ENCODE data around the gene COG2.
"Not testable (repeated sequence)": the region's sequence is repeated elsewhere in the genome, so short reads cannot be mapped to it uniquely, and the experiment has no call there.

Gene COG2, protein sequence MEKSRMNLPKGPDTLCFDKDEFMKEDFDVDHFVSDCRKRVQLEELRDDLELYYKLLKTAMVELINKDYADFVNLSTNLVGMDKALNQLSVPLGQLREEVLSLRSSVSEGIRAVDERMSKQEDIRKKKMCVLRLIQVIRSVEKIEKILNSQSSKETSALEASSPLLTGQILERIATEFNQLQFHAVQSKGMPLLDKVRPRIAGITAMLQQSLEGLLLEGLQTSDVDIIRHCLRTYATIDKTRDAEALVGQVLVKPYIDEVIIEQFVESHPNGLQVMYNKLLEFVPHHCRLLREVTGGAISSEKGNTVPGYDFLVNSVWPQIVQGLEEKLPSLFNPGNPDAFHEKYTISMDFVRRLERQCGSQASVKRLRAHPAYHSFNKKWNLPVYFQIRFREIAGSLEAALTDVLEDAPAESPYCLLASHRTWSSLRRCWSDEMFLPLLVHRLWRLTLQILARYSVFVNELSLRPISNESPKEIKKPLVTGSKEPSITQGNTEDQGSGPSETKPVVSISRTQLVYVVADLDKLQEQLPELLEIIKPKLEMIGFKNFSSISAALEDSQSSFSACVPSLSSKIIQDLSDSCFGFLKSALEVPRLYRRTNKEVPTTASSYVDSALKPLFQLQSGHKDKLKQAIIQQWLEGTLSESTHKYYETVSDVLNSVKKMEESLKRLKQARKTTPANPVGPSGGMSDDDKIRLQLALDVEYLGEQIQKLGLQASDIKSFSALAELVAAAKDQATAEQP

DNA sequence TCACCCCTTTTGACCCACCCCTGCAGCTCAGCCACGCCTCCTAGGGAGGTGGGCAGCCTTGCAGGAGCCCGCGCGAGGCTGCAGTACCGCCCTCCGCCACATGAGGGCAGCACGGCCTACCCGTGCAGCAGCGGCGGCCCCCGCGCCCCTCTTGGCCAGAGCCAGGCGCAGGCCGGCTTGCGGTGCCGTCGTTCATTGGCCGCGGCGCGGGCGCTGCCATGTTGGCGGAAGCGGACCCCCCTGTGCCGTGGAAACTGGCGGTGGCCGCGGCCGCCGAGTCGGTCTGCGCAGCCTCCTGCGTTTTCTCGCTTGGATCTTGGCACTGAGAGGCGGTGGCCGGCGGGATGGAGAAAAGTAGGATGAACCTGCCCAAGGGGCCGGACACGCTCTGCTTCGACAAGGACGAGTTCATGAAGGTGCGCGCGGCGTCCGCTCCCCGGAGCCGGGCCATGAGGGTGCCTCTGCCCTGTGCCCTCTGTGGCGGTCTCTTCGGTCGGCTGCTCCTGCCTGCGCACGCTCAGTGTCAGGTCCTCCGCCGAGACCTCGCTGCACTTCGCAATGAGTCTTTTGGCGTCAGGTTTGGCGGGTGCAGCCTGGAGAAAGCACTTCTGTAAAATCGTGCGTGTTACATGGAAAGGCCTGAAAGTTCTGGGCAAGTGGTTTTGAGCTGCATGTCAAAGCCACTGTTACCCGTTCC, at the start of gene COG2:
COG2 (plus strand) TSS at position 219 of the 697 bp plus-strand sequence; CDS start at position 345, 126 bp downstream.
- peaks cover 16 to 31% of the 10 kb centered on the region in 2 donors for H3K4me1 ChIP-seq (ENCODE audit: control insufficient read depth in 2 of 2, insufficient read depth in 2 of 2, low read length in 2 of 2)
- H3K27me3 ChIP-seq (ENCODE audit: control insufficient read depth in 2 of 2, insufficient read depth in 2 of 2, low read length in 2 of 2), result peaks cover 0 to 2% of the 10 kb centered on the region in 2 donors
- H3K4me3 ChIP-seq (ENCODE audit: low read length in 2 of 2), result peak within 1 kb of the TSS; percentile 76 to 98

DNA sequence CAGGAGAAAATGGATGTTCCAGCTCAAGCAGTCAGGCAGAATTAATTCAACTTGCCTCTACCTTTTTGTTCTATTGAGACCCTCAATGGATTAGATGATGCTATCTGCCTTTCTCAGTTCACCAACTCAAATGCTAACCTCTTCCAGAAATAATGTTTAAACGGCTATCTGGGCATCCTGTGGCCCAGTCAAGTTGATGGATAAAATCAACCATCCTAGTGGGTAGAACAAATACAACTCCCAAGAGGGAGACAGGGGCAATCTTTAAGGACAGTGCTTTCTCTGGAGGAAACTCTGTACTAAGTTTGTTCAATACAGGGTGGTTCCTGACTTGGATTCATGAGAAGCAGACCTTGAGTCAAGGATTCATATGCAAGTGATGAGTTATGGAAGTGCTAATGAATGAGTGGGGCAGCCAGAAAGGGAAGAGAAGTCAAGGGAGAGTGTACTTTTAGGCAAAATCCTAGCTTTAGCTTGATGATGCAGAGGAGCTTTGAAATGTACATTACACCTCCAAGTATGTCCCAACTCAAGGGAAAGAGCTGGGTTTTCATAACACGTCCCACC, 49.4 kb upstream of the COG2 start:
- Histone ChIP-seq H3K27me3 (ENCODE audit: control insufficient read depth in 2 of 2, insufficient read depth in 2 of 2, low read length in 2 of 2) (no peaks in the 10 kb centered on the region), H3K9ac (ENCODE audit: low read depth in 1 of 2, low read length in 2 of 2) (no peak overlapping the region), H3K4me1 (ENCODE audit: control insufficient read depth in 2 of 2, insufficient read depth in 2 of 2, low read length in 2 of 2) (peaks cover 6 to 7% of the 10 kb centered on the region in 2 donors), H3K27ac (ENCODE audit: low read depth in 2 of 2, low read length in 2 of 2) (no peak overlapping the region), H3K36me3 (ENCODE audit: control insufficient read depth in 2 of 2, insufficient read depth in 2 of 2, low read length in 2 of 2) (no peaks in the 10 kb centered on the region), H3K9me3 (ENCODE audit: control insufficient read depth in 2 of 2, low read length in 2 of 2) (no peaks in the 10 kb centered on the region), H3K4me3 (ENCODE audit: low read length in 2 of 2) (no peak overlapping the region)

More for the DNA sequence above, at the start of gene COG2:
- H3K9me3 ChIP-seq (ENCODE audit: control insufficient read depth in 2 of 2, low read length in 2 of 2), result no peaks in the 10 kb centered on the region
- peak within 1 kb of the TSS; percentile 72 to 93 for H3K9ac ChIP-seq (ENCODE audit: low read depth in 1 of 2, low read length in 2 of 2)
- peak within 1 kb of the TSS; percentile 76 to 89 for H3K27ac ChIP-seq (ENCODE audit: low read depth in 2 of 2, low read length in 2 of 2)
- H3K36me3 ChIP-seq (ENCODE audit: control insufficient read depth in 2 of 2, insufficient read depth in 2 of 2, low read length in 2 of 2), result peaks cover 8 to 12% of the 10 kb centered on the region in 2 donors

DNA sequence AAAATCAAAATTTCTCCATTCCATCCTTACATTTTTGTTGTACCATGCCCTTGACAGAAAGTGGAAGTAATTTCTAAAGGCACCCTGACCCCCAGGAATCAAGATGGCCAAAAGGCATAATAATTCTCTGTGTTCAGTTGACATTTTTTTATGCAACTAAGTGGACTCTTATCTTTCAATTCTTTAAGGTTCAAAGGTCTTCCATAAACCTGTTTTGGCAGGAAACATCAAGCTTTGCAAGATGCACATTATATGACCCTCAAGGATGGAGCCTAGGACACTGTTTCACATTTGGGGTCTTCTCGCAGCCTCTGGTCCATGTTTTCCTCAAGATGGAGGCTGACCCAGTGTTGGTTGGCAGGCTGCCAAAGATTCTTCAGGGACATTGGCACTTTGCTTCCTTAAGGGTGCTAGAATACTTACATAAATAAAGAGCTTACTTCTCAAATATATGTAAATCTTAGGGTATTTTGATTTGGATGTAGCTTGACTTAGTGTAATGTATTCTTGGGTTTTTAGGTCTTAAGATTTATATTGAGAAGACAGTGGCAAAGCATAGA, 48.0 kb upstream of the COG2 start:
- Histone ChIP-seq H3K4me1 (ENCODE audit: control insufficient read depth in 2 of 2, insufficient read depth in 2 of 2, low read length in 2 of 2) (peaks cover 6 to 7% of the 10 kb centered on the region in 2 donors), H3K27ac (ENCODE audit: low read depth in 2 of 2, low read length in 2 of 2) (no peak overlapping the region), H3K9ac (ENCODE audit: low read depth in 1 of 2, low read length in 2 of 2) (no peak overlapping the region), H3K27me3 (ENCODE audit: control insufficient read depth in 2 of 2, insufficient read depth in 2 of 2, low read length in 2 of 2) (no peaks in the 10 kb centered on the region), H3K36me3 (ENCODE audit: control insufficient read depth in 2 of 2, insufficient read depth in 2 of 2, low read length in 2 of 2) (no peaks in the 10 kb centered on the region), H3K9me3 (ENCODE audit: control insufficient read depth in 2 of 2, low read length in 2 of 2) (no peaks in the 10 kb centered on the region), H3K4me3 (ENCODE audit: low read length in 2 of 2) (no peak overlapping the region)

DNA sequence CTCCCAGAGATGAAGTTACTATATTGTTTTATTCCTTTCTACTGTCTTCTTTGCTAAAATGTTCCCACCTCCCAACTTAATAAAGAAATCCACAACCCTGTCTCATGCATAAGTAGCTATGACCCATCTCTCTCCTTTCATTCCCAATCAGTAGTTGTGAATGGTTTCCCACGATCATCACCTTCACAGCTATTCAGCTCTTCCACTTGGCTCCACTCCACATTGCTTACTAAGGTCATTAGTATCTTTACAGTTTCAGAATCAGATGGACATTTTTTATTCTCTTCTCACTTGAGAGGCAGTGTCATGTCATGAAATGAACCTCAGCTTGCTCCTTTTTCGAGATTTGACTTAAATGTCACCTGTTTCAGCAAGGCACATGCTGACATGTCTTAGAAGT, 47.1 kb upstream of the COG2 start:
- H3K27ac ChIP-seq (ENCODE audit: low read depth in 2 of 2, low read length in 2 of 2), result no peak overlapping the region
- H3K4me1 ChIP-seq (ENCODE audit: control insufficient read depth in 2 of 2, insufficient read depth in 2 of 2, low read length in 2 of 2), result peaks cover 6 to 8% of the 10 kb centered on the region in 2 donors
- H3K27me3 ChIP-seq (ENCODE audit: control insufficient read depth in 2 of 2, insufficient read depth in 2 of 2, low read length in 2 of 2), result no peaks in the 10 kb centered on the region
- H3K9ac ChIP-seq (ENCODE audit: low read depth in 1 of 2, low read length in 2 of 2), result no peak overlapping the region
- no peak overlapping the region for H3K4me3 ChIP-seq (ENCODE audit: low read length in 2 of 2)
- no peaks in the 10 kb centered on the region for H3K36me3 ChIP-seq (ENCODE audit: control insufficient read depth in 2 of 2, insufficient read depth in 2 of 2, low read length in 2 of 2)
- H3K9me3 ChIP-seq (ENCODE audit: control insufficient read depth in 2 of 2, low read length in 2 of 2), result no peaks in the 10 kb centered on the region

DNA sequence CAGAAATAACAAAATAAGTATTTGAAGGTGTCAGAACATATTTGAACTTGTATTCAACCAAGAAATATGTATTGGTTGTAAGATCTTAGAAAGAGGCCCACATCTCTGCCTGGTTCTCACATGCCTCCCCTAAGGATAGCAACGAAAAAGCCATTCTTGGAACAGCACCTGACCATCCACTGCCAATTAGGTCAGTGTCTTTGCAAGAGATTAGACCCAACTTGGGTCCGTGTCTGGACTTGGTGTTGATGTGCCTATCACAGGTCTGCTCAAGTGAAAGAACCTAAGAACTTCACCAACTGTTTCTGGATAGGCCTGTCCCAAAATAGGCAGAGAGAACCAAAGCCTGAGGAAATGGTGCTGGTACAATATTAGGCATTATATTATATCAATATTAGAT, 46.0 kb upstream of the COG2 start:
- no peak overlapping the region for H3K27ac ChIP-seq (ENCODE audit: low read depth in 2 of 2, low read length in 2 of 2)
- H3K27me3 ChIP-seq (ENCODE audit: control insufficient read depth in 2 of 2, insufficient read depth in 2 of 2, low read length in 2 of 2), result no peaks in the 10 kb centered on the region
- H3K9ac ChIP-seq (ENCODE audit: low read depth in 1 of 2, low read length in 2 of 2), result no peak overlapping the region
- no peak overlapping the region for H3K4me3 ChIP-seq (ENCODE audit: low read length in 2 of 2)
- H3K9me3 ChIP-seq (ENCODE audit: control insufficient read depth in 2 of 2, low read length in 2 of 2), result no peaks in the 10 kb centered on the region
- H3K36me3 ChIP-seq (ENCODE audit: control insufficient read depth in 2 of 2, insufficient read depth in 2 of 2, low read length in 2 of 2), result no peaks in the 10 kb centered on the region
- H3K4me1 ChIP-seq (ENCODE audit: control insufficient read depth in 2 of 2, insufficient read depth in 2 of 2, low read length in 2 of 2), result peaks cover 6 to 9% of the 10 kb centered on the region in 2 donors

DNA sequence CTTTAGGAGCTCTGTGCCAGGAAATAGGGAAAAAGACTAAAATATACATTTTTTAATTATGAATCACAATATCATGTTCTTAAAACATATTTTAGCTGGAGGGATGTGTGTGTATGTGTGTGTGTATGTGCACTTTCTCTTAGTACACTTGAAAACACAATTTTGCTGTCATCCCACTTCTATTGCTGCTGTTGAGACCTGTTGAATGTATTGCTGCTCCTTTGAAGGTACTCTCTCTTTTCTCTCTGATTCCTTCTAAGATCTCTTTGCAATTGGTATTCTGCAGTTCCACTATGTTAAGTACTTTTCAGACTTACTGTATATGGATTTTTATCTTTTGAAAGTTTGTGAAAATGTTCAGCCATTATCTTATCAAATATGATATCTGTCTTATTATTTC, 43.5 kb upstream of the COG2 start:
- Histone ChIP-seq H3K4me3 (ENCODE audit: low read length in 2 of 2) (no peak overlapping the region), H3K36me3 (ENCODE audit: control insufficient read depth in 2 of 2, insufficient read depth in 2 of 2, low read length in 2 of 2) (no peaks in the 10 kb centered on the region), H3K27me3 (ENCODE audit: control insufficient read depth in 2 of 2, insufficient read depth in 2 of 2, low read length in 2 of 2) (no peaks in the 10 kb centered on the region), H3K9me3 (ENCODE audit: control insufficient read depth in 2 of 2, low read length in 2 of 2) (no peaks in the 10 kb centered on the region), H3K4me1 (ENCODE audit: control insufficient read depth in 2 of 2, insufficient read depth in 2 of 2, low read length in 2 of 2) (peaks cover 6 to 9% of the 10 kb centered on the region in 2 donors), H3K27ac (ENCODE audit: low read depth in 2 of 2, low read length in 2 of 2) (no peak overlapping the region), H3K9ac (ENCODE audit: low read depth in 1 of 2, low read length in 2 of 2) (no peak overlapping the region)

DNA sequence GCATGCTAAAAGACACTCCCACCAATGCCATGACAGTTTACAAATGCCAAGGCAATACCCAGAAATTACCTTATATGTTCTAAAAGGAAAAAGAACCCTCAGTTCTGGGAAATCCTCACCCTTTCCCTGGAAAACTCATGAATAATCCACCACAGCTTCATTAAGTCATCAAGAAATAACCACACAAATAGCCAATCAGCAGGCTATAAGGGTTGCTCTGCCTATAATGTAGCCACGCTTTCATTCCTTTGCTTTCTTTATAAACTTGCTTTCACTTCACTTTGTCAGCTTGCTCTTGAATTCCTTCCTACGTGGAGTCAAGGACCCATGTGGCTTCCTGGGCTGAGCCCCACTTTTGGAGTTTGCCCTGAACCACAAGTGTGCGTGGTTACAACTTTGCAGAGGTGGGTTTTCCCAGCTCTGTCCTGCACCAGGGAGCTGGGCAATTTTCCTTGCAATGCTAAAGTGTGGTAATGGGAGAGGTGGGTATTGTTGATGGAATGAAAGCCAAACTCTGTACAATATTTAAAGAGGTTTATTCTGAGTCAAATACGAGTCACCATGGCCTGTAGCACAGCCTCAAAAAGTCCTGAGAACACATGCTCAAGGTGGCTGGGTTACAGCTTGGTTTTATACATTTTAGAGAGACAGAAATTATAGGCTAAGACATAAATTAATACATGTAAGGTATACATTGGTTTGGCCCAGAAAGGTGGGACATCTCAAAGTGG, 42.2 kb upstream of the COG2 start:
- Histone ChIP-seq H3K36me3 (ENCODE audit: control insufficient read depth in 2 of 2, insufficient read depth in 2 of 2, low read length in 2 of 2) (no peaks in the 10 kb centered on the region), H3K4me1 (ENCODE audit: control insufficient read depth in 2 of 2, insufficient read depth in 2 of 2, low read length in 2 of 2) (peaks cover 6 to 9% of the 10 kb centered on the region in 2 donors), H3K9ac (ENCODE audit: low read depth in 1 of 2, low read length in 2 of 2) (no peak overlapping the region), H3K27me3 (ENCODE audit: control insufficient read depth in 2 of 2, insufficient read depth in 2 of 2, low read length in 2 of 2) (no peaks in the 10 kb centered on the region), H3K27ac (ENCODE audit: low read depth in 2 of 2, low read length in 2 of 2) (peak overlapping the region; percentile 33 to 63), H3K9me3 (ENCODE audit: control insufficient read depth in 2 of 2, low read length in 2 of 2) (no peaks in the 10 kb centered on the region), H3K4me3 (ENCODE audit: low read length in 2 of 2) (no peak overlapping the region)

DNA sequence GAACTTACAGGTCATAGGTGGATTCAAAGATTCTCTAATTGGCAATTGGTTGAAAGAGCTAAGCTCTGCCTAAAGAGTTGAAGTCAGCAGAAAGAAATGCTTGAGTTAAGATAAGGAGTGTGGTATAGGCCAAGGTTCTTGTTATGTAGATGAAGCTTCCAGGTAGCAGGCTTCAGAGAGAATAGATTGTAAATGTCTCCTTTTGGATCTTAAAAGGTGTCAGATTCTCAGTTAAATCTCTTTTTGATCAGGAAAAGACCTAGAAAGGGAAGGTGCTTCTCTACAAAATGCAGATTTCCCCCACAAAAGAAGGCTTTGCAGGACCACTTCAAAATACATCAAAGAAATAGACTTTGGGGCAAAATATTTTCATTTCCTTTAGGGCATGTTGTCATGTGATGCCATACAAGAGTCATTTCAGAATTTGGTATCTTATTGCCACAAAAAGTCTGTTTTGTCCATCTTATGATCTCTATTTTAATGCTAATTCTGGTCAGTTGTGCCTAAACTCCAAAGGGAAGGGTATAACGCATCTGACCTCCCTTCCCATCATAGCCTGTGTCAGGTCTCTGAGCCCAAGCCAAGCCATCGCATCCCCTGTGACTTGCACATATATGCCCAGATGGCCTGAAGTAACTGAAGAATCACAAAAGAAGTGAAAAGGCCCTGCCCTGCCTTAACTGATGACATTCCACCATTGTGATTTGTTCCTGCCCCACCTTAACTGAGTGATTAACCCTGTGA, 41.5 kb upstream of the COG2 start:
- not testable (repeated sequence) for H3K4me3 ChIP-seq (ENCODE audit: low read length in 2 of 2); H3K27me3 ChIP-seq (ENCODE audit: control insufficient read depth in 2 of 2, insufficient read depth in 2 of 2, low read length in 2 of 2); H3K36me3 ChIP-seq (ENCODE audit: control insufficient read depth in 2 of 2, insufficient read depth in 2 of 2, low read length in 2 of 2); H3K9ac ChIP-seq (ENCODE audit: low read depth in 1 of 2, low read length in 2 of 2); H3K9me3 ChIP-seq (ENCODE audit: control insufficient read depth in 2 of 2, low read length in 2 of 2); H3K4me1 ChIP-seq (ENCODE audit: control insufficient read depth in 2 of 2, insufficient read depth in 2 of 2, low read length in 2 of 2)
- H3K27ac ChIP-seq (ENCODE audit: low read depth in 2 of 2, low read length in 2 of 2), result peak overlapping the region; percentile 33 to 63

DNA sequence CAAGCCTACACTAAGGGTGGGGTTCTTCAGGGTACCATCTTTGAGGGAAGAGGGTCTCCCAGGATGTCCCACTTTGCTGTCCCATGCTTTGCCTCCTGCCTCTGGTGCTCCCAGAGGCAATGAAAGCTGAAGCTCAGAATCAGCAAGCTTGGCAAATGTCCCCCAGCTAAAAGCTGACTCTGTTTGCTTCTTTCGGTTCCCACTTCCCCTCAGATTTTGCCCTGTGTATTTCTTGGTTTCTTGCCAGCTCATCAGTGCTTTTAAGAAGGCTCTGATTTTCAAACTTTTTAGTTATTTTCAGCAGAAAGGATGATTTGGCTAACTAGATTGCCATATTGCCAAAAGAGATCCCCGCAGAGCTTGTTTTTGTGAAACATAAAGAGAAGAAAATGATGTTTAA, 33.1 kb upstream of the COG2 start:
- Histone ChIP-seq H3K4me3 (ENCODE audit: low read length in 2 of 2) (no peak overlapping the region), H3K9ac (ENCODE audit: low read depth in 1 of 2, low read length in 2 of 2) (no peak overlapping the region), H3K27me3 (ENCODE audit: control insufficient read depth in 2 of 2, insufficient read depth in 2 of 2, low read length in 2 of 2) (no peaks in the 10 kb centered on the region), H3K4me1 (ENCODE audit: control insufficient read depth in 2 of 2, insufficient read depth in 2 of 2, low read length in 2 of 2) (no peaks in the 10 kb centered on the region), H3K9me3 (ENCODE audit: control insufficient read depth in 2 of 2, low read length in 2 of 2) (no peaks in the 10 kb centered on the region), H3K27ac (ENCODE audit: low read depth in 2 of 2, low read length in 2 of 2) (no peak overlapping the region), H3K36me3 (ENCODE audit: control insufficient read depth in 2 of 2, insufficient read depth in 2 of 2, low read length in 2 of 2) (no peaks in the 10 kb centered on the region)

Measured in mucosa of rectum (tissue), 2 donors.